Breast epithelium (tissue), 4 donors: ENCODE data around the gene GSG1L2. TPM values are rescaled to one million over a fixed set of nuclear protein-coding genes. Genes with fewer than 3 reads are reported as not detected.
"Not testable (repeated sequence)": the region's sequence is repeated elsewhere in the genome, so short reads cannot be mapped to it uniquely, and the experiment has no call there.

Experiments used
- DNase-seq, 2 donors: peaks; one replicate each; pipeline ENCODE4 v3.0.0-alpha.2; 2019; ENCODE audit warnings: low spot score in 2 of 2
- H3K27ac ChIP-seq, 2 donors: fragments of 200-600 bp; sonication (generic) in 1 of 2; one replicate each; pipeline ENCODE4 v1.5.1; 2016 to 2019; ENCODE audit warnings: mild to moderate bottlenecking in 1 of 2
- H3K27me3 ChIP-seq, 2 donors: fragments of 200-600 bp; sonication (generic) in 1 of 2; one replicate each; pipeline versions ENCODE4 v1.5.1 to v1.6.0; 2017 to 2019; ENCODE audit warnings: control low read depth in 1 of 2, mild to moderate bottlenecking in 1 of 2
- H3K36me3 ChIP-seq: fragments of 200-600 bp; one replicate; pipeline ENCODE4 v1.5.1; 2019
- H3K4me1 ChIP-seq, 2 donors: fragments of 200-600 bp; sonication (generic); one replicate each; pipeline ENCODE4 v1.5.1; 2016 to 2019; ENCODE audit warnings: control low read depth in 1 of 2
- H3K4me3 ChIP-seq, 3 donors: fragments of 200-600 bp; sonication (generic); 1 replicate in 2 of 3; 2 replicates in 1 of 3; pipeline ENCODE4 v1.5.1; 2016 to 2019; ENCODE audit warnings: mild to moderate bottlenecking in 3 of 3, moderate library complexity in 2 of 3
- H3K9me3 ChIP-seq, 2 donors: fragments of 200-600 bp; sonication (generic) in 1 of 2; one replicate each; pipeline ENCODE4 v1.5.1; 2016 to 2019; ENCODE audit warnings: control low read depth in 1 of 2
- POLR2A ChIP-seq: fragments of 450-650 bp; IDR thresholded peaks from one replicate; pipeline ENCODE4 v1.6.1; 2016; ENCODE audit warnings: antibody characterized with exemption, mild to moderate bottlenecking, moderate library complexity
- POLR2AphosphoS5 ChIP-seq, 3 donors: sonication (generic); formaldehyde crosslinking; IDR thresholded peaks; one replicate each; pipeline ENCODE4 v1.6.1; 2017; ENCODE audit warnings: antibody characterized with exemption in 3 of 3
- intact Hi-C: fragments of 100-400 bp; cut with DNase I; formaldehyde crosslinking; loops from one replicate; pipeline ENCODE4 v1.15.1; 2023; ENCODE audit warnings: low total_unique reads
- total RNA-seq, 3 donors: library from RNA; depleted of rRNA; stranded (reverse); fragments of >200 nt; gene quantifications; one replicate each; pipeline ENCODE4 v1.1.0, GENCODE V29; 2016
- TF ChIP-seq, protein P1 (sequence below), 3 donors: fragments of 450-650 bp; IDR thresholded peaks; one replicate each; pipeline ENCODE4 v1.5.1; 2016 to 2017; ENCODE audit warnings: antibody characterized with exemption in 3 of 3, mild to moderate bottlenecking in 3 of 3, moderate library complexity in 3 of 3

The GSG1L2 gene
- total RNA-seq, 3 donors from 2014 or later = not detected

DNA sequence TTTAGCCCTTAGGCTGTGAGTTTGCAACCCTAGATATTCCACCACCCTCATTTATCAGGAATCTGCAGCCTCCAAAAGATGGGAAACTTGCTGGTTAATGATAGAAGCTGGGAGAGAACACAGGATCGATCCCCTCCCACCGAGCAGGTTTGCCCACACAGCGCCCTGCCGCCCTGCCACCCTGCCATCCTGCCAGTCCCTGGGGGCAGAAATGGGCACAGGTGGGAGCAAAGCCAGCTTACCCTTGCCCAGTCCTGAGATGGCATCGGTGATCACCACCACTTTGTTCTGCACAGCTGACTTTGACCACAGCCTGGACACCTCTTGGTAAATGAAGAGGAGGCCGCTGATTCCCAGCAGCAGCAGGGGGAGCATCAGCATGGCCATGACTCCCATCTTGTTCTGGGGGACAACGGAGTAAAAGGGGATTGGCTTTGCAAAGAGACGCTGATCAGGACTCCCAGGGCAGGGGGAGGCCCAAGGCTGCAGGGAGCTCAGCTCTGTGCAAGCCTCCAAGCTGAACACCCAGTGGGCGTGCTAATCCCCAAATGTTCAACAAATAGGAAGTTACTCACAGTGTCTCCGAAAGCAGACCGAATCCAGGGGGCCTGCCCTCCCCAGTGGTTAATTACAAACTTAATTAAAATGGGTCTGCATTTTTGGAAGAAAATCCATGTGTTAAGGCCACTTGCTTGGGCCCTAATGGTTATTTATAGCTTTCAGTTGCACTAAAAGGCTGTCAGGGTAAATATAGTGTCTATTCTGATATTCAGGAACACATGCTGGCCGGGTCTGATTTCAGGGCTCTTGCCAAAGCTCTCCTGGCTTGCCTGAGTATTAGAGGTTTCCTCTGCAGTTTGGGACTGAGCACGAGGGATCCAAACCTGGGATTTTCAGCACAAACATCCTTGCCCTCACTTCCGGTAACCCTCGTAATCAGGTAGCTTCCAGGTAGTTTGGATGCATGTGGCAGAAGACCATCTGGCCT is 30.7 kb downstream of the GSG1L2 start, which contains the start of gene DHRS7C:
TSS of gene DHRS7C (minus strand) at position 704 of the 988 bp plus-strand sequence. CDS start at position 396, 308 bp downstream.
- Histone ChIP-seq H3K36me3 (no peaks in the 10 kb centered on the region), H3K27me3 (no peaks in the 10 kb centered on the region), H3K27ac (no peak within 1 kb of the TSS), H3K9me3 (no peaks in the 10 kb centered on the region), H3K4me1 (no peaks in the 10 kb centered on the region), H3K4me3 (no peak within 1 kb of the TSS)
- no peak for DNase-seq
- intact Hi-C loops = no loop called here
- no peak for TF ChIP-seq POLR2A
- TF ChIP-seq POLR2AphosphoS5 (IDR thresholded peaks at IDR 0.05) = no peak
- TF ChIP-seq, protein P1, sequence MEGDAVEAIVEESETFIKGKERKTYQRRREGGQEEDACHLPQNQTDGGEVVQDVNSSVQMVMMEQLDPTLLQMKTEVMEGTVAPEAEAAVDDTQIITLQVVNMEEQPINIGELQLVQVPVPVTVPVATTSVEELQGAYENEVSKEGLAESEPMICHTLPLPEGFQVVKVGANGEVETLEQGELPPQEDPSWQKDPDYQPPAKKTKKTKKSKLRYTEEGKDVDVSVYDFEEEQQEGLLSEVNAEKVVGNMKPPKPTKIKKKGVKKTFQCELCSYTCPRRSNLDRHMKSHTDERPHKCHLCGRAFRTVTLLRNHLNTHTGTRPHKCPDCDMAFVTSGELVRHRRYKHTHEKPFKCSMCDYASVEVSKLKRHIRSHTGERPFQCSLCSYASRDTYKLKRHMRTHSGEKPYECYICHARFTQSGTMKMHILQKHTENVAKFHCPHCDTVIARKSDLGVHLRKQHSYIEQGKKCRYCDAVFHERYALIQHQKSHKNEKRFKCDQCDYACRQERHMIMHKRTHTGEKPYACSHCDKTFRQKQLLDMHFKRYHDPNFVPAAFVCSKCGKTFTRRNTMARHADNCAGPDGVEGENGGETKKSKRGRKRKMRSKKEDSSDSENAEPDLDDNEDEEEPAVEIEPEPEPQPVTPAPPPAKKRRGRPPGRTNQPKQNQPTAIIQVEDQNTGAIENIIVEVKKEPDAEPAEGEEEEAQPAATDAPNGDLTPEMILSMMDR (IDR thresholded peaks at IDR 0.05) = no peak

DNA sequence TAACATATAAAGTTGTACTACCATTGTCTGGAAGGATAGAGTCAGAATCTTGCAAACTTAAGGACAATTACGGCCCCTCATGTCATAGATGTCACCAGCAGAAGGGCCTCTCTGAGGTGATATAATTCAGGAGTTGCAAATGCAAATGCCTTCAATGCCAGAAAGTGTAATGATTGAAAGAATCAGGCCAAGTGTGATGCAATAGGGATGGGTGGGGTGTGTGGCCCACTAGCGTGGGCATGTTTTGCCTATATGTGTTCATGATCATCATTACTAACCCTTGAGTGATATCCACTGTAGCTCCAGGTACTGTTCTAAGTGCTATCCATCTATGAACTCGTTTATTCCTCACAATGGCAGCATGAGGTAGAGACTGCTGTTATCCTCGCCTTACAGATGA is 31.6 kb downstream of the GSG1L2 start:
- no peaks in the 10 kb centered on the region for H3K36me3 ChIP-seq
- H3K27ac ChIP-seq = no peak overlapping the region
- H3K4me1 ChIP-seq = no peaks in the 10 kb centered on the region
- no peak for DNase-seq
- no peak for TF ChIP-seq POLR2AphosphoS5 (IDR thresholded peaks at IDR 0.05)
- TF ChIP-seq POLR2A = no peak
- TF ChIP-seq, protein P1 (IDR thresholded peaks at IDR 0.05) = no peak
- no peak overlapping the region for H3K4me3 ChIP-seq
- no peaks in the 10 kb centered on the region for H3K27me3 ChIP-seq
- H3K9me3 ChIP-seq = no peaks in the 10 kb centered on the region
- intact Hi-C loops = no loop called here

DNA sequence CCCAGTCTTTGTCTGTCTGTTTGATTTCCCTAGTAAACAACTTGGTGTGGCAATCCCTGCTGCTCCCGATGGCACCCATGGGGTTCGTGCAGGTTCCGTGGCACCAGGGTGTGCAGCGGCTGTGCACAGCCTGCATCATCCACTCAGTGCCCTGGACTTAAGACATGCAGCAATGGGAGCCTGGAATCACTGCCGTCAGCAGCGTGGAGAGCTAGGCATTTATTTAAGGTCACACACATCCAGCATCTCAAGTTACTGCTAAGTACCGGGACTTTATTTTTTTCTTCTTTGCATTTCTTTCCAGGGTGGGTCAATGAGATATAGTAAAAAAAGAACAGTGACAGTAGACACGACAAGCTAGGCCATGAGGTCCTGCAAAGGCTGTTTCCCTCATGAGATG is 33.3 kb downstream of the GSG1L2 start:
- intact Hi-C loops = no loop called here
- Histone ChIP-seq H3K4me1 (no peaks in the 10 kb centered on the region), H3K27ac (no peak overlapping the region), H3K9me3 (no peaks in the 10 kb centered on the region), H3K27me3 (no peaks in the 10 kb centered on the region), H3K4me3 (no peak overlapping the region), H3K36me3 (no peaks in the 10 kb centered on the region)
- TF ChIP-seq POLR2AphosphoS5 (IDR thresholded peaks at IDR 0.05) = no peak
- TF ChIP-seq POLR2A = no peak
- TF ChIP-seq, protein P1 (IDR thresholded peaks at IDR 0.05) = no peak
- no peak for DNase-seq

DNA sequence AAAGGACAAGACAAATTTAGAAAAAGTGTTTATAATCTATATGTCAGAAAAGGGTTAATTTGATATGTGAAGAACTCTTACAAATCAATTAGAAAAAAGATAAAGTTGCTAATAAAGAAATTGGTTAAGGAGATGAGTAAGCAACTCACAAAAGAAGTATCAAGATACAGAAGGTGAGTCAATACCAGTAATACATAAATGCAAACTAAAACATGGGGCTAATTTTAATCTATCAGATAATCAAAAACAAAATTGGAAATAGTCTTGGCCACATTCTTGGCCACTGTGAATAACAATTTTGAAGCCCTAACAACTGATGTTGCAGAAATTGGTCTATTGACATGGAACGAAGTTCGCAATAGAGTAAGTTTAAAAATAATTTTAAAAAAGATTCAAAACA is 37.3 kb downstream of the GSG1L2 start:
- TF ChIP-seq, protein P1 (IDR thresholded peaks at IDR 0.05) = no peak
- TF ChIP-seq POLR2AphosphoS5 (IDR thresholded peaks at IDR 0.05) (no peak), POLR2A (no peak)
- no peak for DNase-seq
- no peaks in the 10 kb centered on the region for H3K27me3 ChIP-seq
- no peaks in the 10 kb centered on the region for H3K9me3 ChIP-seq
- no peaks in the 10 kb centered on the region for H3K4me1 ChIP-seq
- no peak overlapping the region for H3K4me3 ChIP-seq
- intact Hi-C loops = no loop called here
- H3K27ac ChIP-seq = no peak overlapping the region
- no peaks in the 10 kb centered on the region for H3K36me3 ChIP-seq

DNA sequence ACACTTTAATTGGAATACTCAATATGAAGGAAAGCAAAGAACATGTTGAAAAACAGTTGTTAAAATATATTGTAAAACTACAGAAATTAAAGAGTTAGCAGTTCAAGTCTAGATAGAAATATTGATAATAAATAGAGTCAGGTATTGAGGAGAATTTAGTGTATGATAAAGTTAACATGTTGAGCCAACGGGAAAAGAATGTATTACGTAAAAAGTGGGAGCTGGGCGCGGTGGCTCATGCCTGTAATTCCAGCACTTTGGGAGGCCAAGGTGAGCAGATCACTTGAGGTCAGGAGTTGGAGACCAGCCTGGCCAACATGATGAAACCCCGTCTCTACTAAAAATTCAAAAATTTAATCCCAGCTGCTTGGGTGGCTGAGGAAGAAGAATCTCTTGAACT is 38.4 kb downstream of the GSG1L2 start:
- intact Hi-C loops, H3K27ac ChIP-seq, H3K36me3 ChIP-seq, DNase-seq, H3K27me3 ChIP-seq, H3K4me3 ChIP-seq, H3K4me1 ChIP-seq, H3K9me3 ChIP-seq: not testable (repeated sequence)
